Trophoblast cell (in vitro differentiated cells and primary cell): Measurements from ENCODE around the gene IGSF8.

Source experiments
- DNase-seq, 2 donors: peaks; one replicate each; pipeline ENCODE4 v3.0.0-alpha.2; 2016
- H2AFZ ChIP-seq: 2 replicates; pipeline ENCODE4 v1.6.1; 2013; ENCODE audit warnings: low read length, moderate library complexity, mild to moderate bottlenecking; ENCODE audit not compliant: insufficient read depth, poor library complexity
- H2AK5ac ChIP-seq: 2 replicates; pipeline ENCODE4 v1.6.1; 2013; ENCODE audit warnings: mild to moderate bottlenecking, low read length
- H2BK120ac ChIP-seq: 2 replicates; pipeline ENCODE4 v1.6.1; 2013; ENCODE audit warnings: low read length, mild to moderate bottlenecking, moderate library complexity; ENCODE audit not compliant: insufficient read depth, poor library complexity
- H2BK12ac ChIP-seq: 2 replicates; pipeline ENCODE4 v1.6.1; 2013; ENCODE audit warnings: mild to moderate bottlenecking, low read length, moderate library complexity
- H2BK5ac ChIP-seq: 2 replicates; pipeline ENCODE4 v1.6.1; 2013; ENCODE audit warnings: low read length, low read depth, moderate library complexity, mild to moderate bottlenecking; ENCODE audit not compliant: poor library complexity
- H3K14ac ChIP-seq: 2 replicates; pipeline ENCODE4 v1.6.1; 2013; ENCODE audit warnings: mild to moderate bottlenecking, low read length
- H3K18ac ChIP-seq: 2 replicates; pipeline ENCODE4 v1.6.1; 2013; ENCODE audit warnings: mild to moderate bottlenecking, low read length
- H3K23ac ChIP-seq: 2 replicates; pipeline ENCODE4 v1.6.1; 2013; ENCODE audit warnings: low read length
- H3K27ac ChIP-seq: 2 replicates; pipeline ENCODE4 v1.5.1; 2013; ENCODE audit warnings: low read depth, mild to moderate bottlenecking, inconsistent platforms, low read length, moderate library complexity
- H3K27me3 ChIP-seq: 2 replicates; pipeline ENCODE4 v1.6.1; 2013; ENCODE audit warnings: inconsistent platforms, mild to moderate bottlenecking, low read length, moderate library complexity; ENCODE audit not compliant: insufficient read depth
- H3K36me3 ChIP-seq, 2 experiments: 1 replicate in 1 of 2; 2 replicates in 1 of 2; pipeline ENCODE4 v1.6.1; 2013; ENCODE audit warnings: low read length in 2 of 2, mild to moderate bottlenecking in 2 of 2, moderate library complexity in 1 of 2; ENCODE audit not compliant: insufficient read depth in 2 of 2, control insufficient read depth in 1 of 2
- H3K4ac ChIP-seq: 2 replicates; pipeline ENCODE4 v1.6.1; 2013; ENCODE audit warnings: low read depth, mild to moderate bottlenecking, low read length, moderate library complexity
- H3K4me1 ChIP-seq, 2 experiments: 1 replicate in 1 of 2; 2 replicates in 1 of 2; pipeline ENCODE4 v1.6.1; 2013; ENCODE audit warnings: low read length in 2 of 2, mild to moderate bottlenecking in 2 of 2, moderate library complexity in 1 of 2; ENCODE audit not compliant: insufficient read depth in 2 of 2, control insufficient read depth in 1 of 2
- H3K4me2 ChIP-seq: 2 replicates; pipeline ENCODE4 v1.6.1; 2013; ENCODE audit warnings: inconsistent platforms, mild to moderate bottlenecking, low read length, moderate library complexity
- H3K4me3 ChIP-seq: 2 replicates; pipeline ENCODE4 v1.5.1; 2013; ENCODE audit warnings: mild to moderate bottlenecking, low read depth, low read length, inconsistent platforms
- H3K79me1 ChIP-seq: one replicate; pipeline ENCODE4 v1.6.1; 2013; ENCODE audit warnings: low read length
- H3K79me2 ChIP-seq: 2 replicates; pipeline ENCODE4 v1.6.1; 2013; ENCODE audit warnings: low read length, mild to moderate bottlenecking; ENCODE audit not compliant: control insufficient read depth, insufficient read depth, poor library complexity
- H3K9ac ChIP-seq: 2 replicates; pipeline ENCODE4 v1.6.1; 2013; ENCODE audit warnings: mild to moderate bottlenecking, low read length
- H3K9me3 ChIP-seq: 2 replicates; pipeline ENCODE4 v1.6.1; 2013; ENCODE audit warnings: low read depth, mild to moderate bottlenecking, control low read depth, inconsistent platforms, low read length; ENCODE audit not compliant: insufficient read depth
- H4K12ac ChIP-seq: 2 replicates; pipeline ENCODE4 v1.6.1; 2013; ENCODE audit warnings: low read depth, mild to moderate bottlenecking, low read length, moderate library complexity
- H4K8ac ChIP-seq: 2 replicates; pipeline ENCODE4 v1.6.1; 2013; ENCODE audit warnings: low read depth, mild to moderate bottlenecking, low read length, moderate library complexity
- H4K91ac ChIP-seq: one replicate; pipeline ENCODE4 v1.6.1; 2013; ENCODE audit warnings: low read depth, mild to moderate bottlenecking, low read length, moderate library complexity
- WGBS: extraction: QIAGEN DNeasy Blood & Tissue Kit; methylation state at CpG from one replicate; pipeline ENCODE4 v1.1.7; 2013; ENCODE audit warnings: missing lambda C conversion rate; ENCODE audit not compliant: insufficient read length, insufficient coverage; ENCODE audit errors: extremely low coverage; 5-methylcytosine and 5-hydroxymethylcytosine counted together

Gene IGSF8

DNA sequence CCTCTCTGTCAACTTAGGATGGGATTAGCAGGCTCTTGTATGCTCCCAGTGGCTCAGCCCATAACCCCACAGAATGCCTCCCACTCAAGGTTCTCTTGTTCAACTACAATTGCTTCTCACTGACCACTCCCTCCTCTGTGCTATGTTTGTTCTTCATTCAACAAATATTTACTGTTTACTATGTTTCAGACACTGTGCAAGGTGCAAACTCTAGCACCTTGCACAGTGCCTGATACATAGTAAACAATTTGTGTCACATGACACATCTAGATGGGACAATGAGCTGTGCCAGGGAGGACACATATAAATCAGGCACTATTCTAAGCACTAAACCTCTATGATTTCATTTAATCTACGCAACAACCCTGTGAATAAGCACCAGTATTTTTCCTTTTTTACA is 32.5 kb upstream of the IGSF8 start:
- Histone ChIP-seq H3K4me1 (no peaks in the 10 kb centered on the region), H4K12ac (no peak overlapping the region), H2BK120ac (no peak overlapping the region), H3K14ac (no peak overlapping the region), H3K9me3 (no peaks in the 10 kb centered on the region), H3K23ac (no peak overlapping the region), H3K27ac (no peak overlapping the region), H3K4ac (no peak overlapping the region), H3K79me1 (no peaks in the 10 kb centered on the region), H3K36me3 (no peaks in the 10 kb centered on the region), H4K8ac (no peak overlapping the region), H3K9ac (no peak overlapping the region), H3K4me2 (no peak overlapping the region), H2BK5ac (no peak overlapping the region), H4K91ac (no peak overlapping the region), H2AK5ac (no peak overlapping the region), H3K18ac (no peak overlapping the region), H3K4me3 (no peak overlapping the region), H2AFZ (no peak overlapping the region), H2BK12ac (no peak overlapping the region), H3K79me2 (no peaks in the 10 kb centered on the region), H3K27me3 (no peaks in the 10 kb centered on the region)
- no peak for DNase-seq
- WGBS = no CpG with 5 or more reads among the region's 1 CpG

GRCh38 chr1:160130486-160130885 is 32.1 kb upstream of the IGSF8 start:
- Histone ChIP-seq H2AFZ (no peak overlapping the region), H2BK12ac (no peak overlapping the region), H4K12ac (no peak overlapping the region), H3K4ac (no peak overlapping the region), H3K9me3 (no peaks in the 10 kb centered on the region), H3K4me3 (no peak overlapping the region), H4K91ac (no peak overlapping the region), H3K9ac (no peak overlapping the region), H3K79me1 (no peaks in the 10 kb centered on the region), H3K27me3 (no peaks in the 10 kb centered on the region), H3K27ac (no peak overlapping the region), H2BK5ac (no peak overlapping the region), H3K36me3 (no peaks in the 10 kb centered on the region), H4K8ac (no peak overlapping the region), H3K4me2 (no peak overlapping the region), H3K14ac (no peak overlapping the region), H3K79me2 (no peaks in the 10 kb centered on the region), H3K18ac (no peak overlapping the region), H3K23ac (no peak overlapping the region), H3K4me1 (peaks cover 0 to under 1% of the 10 kb centered on the region in 2 experiments), H2AK5ac (no peak overlapping the region), H2BK120ac (no peak overlapping the region)
- no CpG with 5 or more reads among the region's 5 CpGs for WGBS
- peak; percentile 50 to 74 for DNase-seq

- Histone ChIP-seq H3K27ac (no peak overlapping the region), H4K12ac (no peak overlapping the region), H3K18ac (no peak overlapping the region), H3K4me1 (peaks cover 3 to 6% of the 10 kb centered on the region in 2 experiments), H3K27me3 (no peaks in the 10 kb centered on the region), H3K14ac (no peak overlapping the region), H3K4me2 (no peak overlapping the region), H4K8ac (no peak overlapping the region), H3K4ac (no peak overlapping the region), H2BK12ac (no peak overlapping the region), H2BK5ac (no peak overlapping the region), H3K79me1 (no peaks in the 10 kb centered on the region), H3K36me3 (no peaks in the 10 kb centered on the region), H2AK5ac (no peak overlapping the region), H4K91ac (no peak overlapping the region), H3K79me2 (no peaks in the 10 kb centered on the region), H3K9me3 (no peaks in the 10 kb centered on the region), H2BK120ac (no peak overlapping the region), H3K23ac (no peak overlapping the region), H2AFZ (no peak overlapping the region), H3K9ac (no peak overlapping the region), H3K4me3 (no peak overlapping the region)
- WGBS = no CpG with 5 or more reads among the region's 11 CpGs
- DNase-seq = no peak
These were observed 31.5 kb upstream of the IGSF8 start for GRCh38 chr1:160129966-160130365.

DNA sequence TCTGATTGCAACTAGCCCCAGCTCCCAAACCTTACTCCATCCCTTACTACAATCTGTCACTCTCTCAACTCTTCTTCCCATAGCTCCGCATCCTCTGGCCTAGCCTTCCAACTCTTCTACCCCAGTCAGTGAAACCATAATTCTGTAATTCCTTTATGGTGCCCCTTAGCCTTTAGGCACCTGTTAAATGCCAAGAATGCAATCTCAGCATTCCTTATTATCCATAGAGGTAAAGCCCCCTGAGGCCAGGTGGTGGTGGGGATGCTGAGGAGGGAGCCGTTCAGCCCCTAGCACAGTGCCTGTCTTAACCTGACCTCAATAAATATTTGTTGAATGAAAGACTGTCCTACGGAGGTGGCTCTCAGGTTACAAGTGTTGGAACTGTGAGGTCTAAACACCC is 31.1 kb upstream of the IGSF8 start:
- no CpG with 5 or more reads among the region's 3 CpGs for WGBS
- Histone ChIP-seq H2AFZ (no peak overlapping the region), H2BK12ac (no peak overlapping the region), H3K18ac (no peak overlapping the region), H3K14ac (no peak overlapping the region), H3K79me2 (no peaks in the 10 kb centered on the region), H4K91ac (no peak overlapping the region), H3K9ac (no peak overlapping the region), H3K4me3 (no peak overlapping the region), H3K4ac (no peak overlapping the region), H2AK5ac (no peak overlapping the region), H3K9me3 (no peaks in the 10 kb centered on the region), H2BK5ac (no peak overlapping the region), H3K4me2 (no peak overlapping the region), H3K79me1 (no peaks in the 10 kb centered on the region), H3K4me1 (peaks cover 5 to 10% of the 10 kb centered on the region in 2 experiments), H3K23ac (no peak overlapping the region), H4K12ac (no peak overlapping the region), H3K27ac (no peak overlapping the region), H4K8ac (no peak overlapping the region), H2BK120ac (no peak overlapping the region), H3K36me3 (no peaks in the 10 kb centered on the region), H3K27me3 (no peaks in the 10 kb centered on the region)
- DNase-seq = no peak
